IMR-90 (cell line): Measurements from ENCODE around the gene AKR1C8.
"Not testable (repeated sequence)": the region's sequence is repeated elsewhere in the genome, so short reads cannot be mapped to it uniquely, and the experiment has no call there.

Experiments
- BHLHE40 ChIP-seq: fragments of 150-350 bp; IDR thresholded peaks from 2 replicates; pipeline ENCODE4 v1.6.1; 2016; ENCODE audit warnings: mild to moderate bottlenecking, low read depth, low read length
- CEBPB ChIP-seq: IDR thresholded peaks from 2 replicates; pipeline ENCODE4 v1.6.1; 2012; ENCODE audit warnings: low read depth, low read length, improper control_type of control experiment
- CHD1 ChIP-seq: IDR thresholded peaks from 2 replicates; pipeline ENCODE4 v1.6.1; 2012; ENCODE audit warnings: low read depth, low read length, improper control_type of control experiment
- CTCF ChIP-seq: conservative IDR thresholded peaks from 2 replicates; pipeline ENCODE4 v1.5.1; 2012; ENCODE audit warnings: mild to moderate bottlenecking, low read depth, low read length, improper control_type of control experiment
- FOS ChIP-seq: fragments of 150-350 bp; IDR thresholded peaks from 2 replicates; pipeline ENCODE4 v1.6.1; 2016; ENCODE audit warnings: low read depth, low read length
- MAFK ChIP-seq: IDR thresholded peaks from 2 replicates; pipeline ENCODE4 v1.6.1; 2012; ENCODE audit warnings: low read depth, low read length, improper control_type of control experiment
- MAZ ChIP-seq: IDR thresholded peaks from 2 replicates; pipeline ENCODE4 v1.6.1; 2012; ENCODE audit warnings: low read depth, mild to moderate bottlenecking, low read length, improper control_type of control experiment, moderate library complexity, borderline replicate concordance
- MXI1 ChIP-seq: IDR thresholded peaks from 2 replicates; pipeline ENCODE4 v1.6.1; 2012; ENCODE audit warnings: low read depth, mild to moderate bottlenecking, low read length, moderate library complexity, borderline replicate concordance
- NFE2L2 ChIP-seq: fragments of 150-350 bp; IDR thresholded peaks from 2 replicates; pipeline ENCODE4 v1.6.1; 2016; ENCODE audit warnings: low read depth, mild to moderate bottlenecking, low read length
- POLR2A ChIP-seq: IDR thresholded peaks from 2 replicates; pipeline ENCODE4 v1.6.1; 2012; ENCODE audit warnings: mild to moderate bottlenecking, low read depth, low read length
- RAD21 ChIP-seq: IDR thresholded peaks from 2 replicates; pipeline ENCODE4 v1.6.1; 2012; ENCODE audit warnings: low read length, improper control_type of control experiment
- RFX5 ChIP-seq: IDR thresholded peaks from 2 replicates; pipeline ENCODE4 v1.8.0; 2012; ENCODE audit warnings: low read depth, mild to moderate bottlenecking, low read length, moderate library complexity
- SMC3 ChIP-seq: fragments of 150-350 bp; IDR thresholded peaks from 2 replicates; pipeline ENCODE4 v1.6.1; 2016; ENCODE audit warnings: low read depth, mild to moderate bottlenecking, antibody characterized with exemption, low read length, moderate library complexity
- USF2 ChIP-seq: fragments of 150-350 bp; IDR thresholded peaks from 2 replicates; pipeline ENCODE4 v1.6.1; 2017; ENCODE audit warnings: mild to moderate bottlenecking, antibody characterized with exemption, low read length, low read depth

GRCh38 chr10:5109861-5110260 lies 75.1 kb downstream of the AKR1C8 start:
- not testable (repeated sequence) for TF ChIP-seq CTCF, POLR2A, MXI1, SMC3, BHLHE40, MAFK, CHD1, CEBPB, USF2, NFE2L2, MAZ, FOS, RFX5, RAD21
